GM23338 (cell line): Measurements from ENCODE around the gene OR9A2. TPM values are rescaled to one million over a fixed set of nuclear protein-coding genes. Genes with fewer than 3 reads are reported as not detected.

Experiments used
- ATAC-seq: fragments of 200-7000 bp; cut with Tn5 transposase; 3 replicates; pipeline ENCODE4 v1.9.1; 2020
- DNase-seq: peaks from one replicate; pipeline ENCODE4 v3.0.0-alpha.2; 2015; ENCODE audit warnings: low spot score
- H2AFZ ChIP-seq: fragments of 200-600 bp; sonication (generic); 2 replicates; pipeline ENCODE4 v1.8.0; 2016; ENCODE audit warnings: antibody characterized with exemption, mild to moderate bottlenecking, moderate library complexity
- H3F3A ChIP-seq: fragments of 200-600 bp; sonication (generic); replicated peaks from 2 replicates; pipeline ENCODE4 v1.8.0; 2017; ENCODE audit warnings: antibody characterized with exemption, mixed run types, low read depth
- H3K27ac ChIP-seq: fragments of 200-600 bp; sonication (generic); 2 replicates; pipeline ENCODE4 v1.6.1; 2016; ENCODE audit warnings: low read depth
- H3K27me3 ChIP-seq: fragments of 200-600 bp; sonication (generic); 2 replicates; pipeline ENCODE4 v1.8.0; 2016; ENCODE audit warnings: mild to moderate bottlenecking, mixed run types, moderate library complexity; ENCODE audit not compliant: insufficient read depth
- H3K36me3 ChIP-seq: fragments of 200-600 bp; sonication (generic); 2 replicates; pipeline ENCODE4 v1.8.0; 2016; ENCODE audit warnings: mild to moderate bottlenecking; ENCODE audit not compliant: insufficient read depth
- H3K4me1 ChIP-seq: fragments of 200-600 bp; sonication (generic); 2 replicates; pipeline ENCODE4 v1.8.0; 2016; ENCODE audit warnings: mild to moderate bottlenecking, moderate library complexity; ENCODE audit not compliant: insufficient read depth
- H3K4me2 ChIP-seq: fragments of 200-600 bp; sonication (generic); 2 replicates; pipeline ENCODE4 v1.7.1; 2017; ENCODE audit warnings: mixed run types
- H3K4me3 ChIP-seq: fragments of 200-600 bp; sonication (generic); 2 replicates; pipeline ENCODE4 v1.6.1; 2016; ENCODE audit warnings: mixed run types
- H3K79me2 ChIP-seq: fragments of 200-600 bp; sonication (generic); replicated peaks from 2 replicates; pipeline ENCODE4 v1.8.0; 2017; ENCODE audit warnings: mild to moderate bottlenecking; ENCODE audit not compliant: insufficient read depth
- H3K9me2 ChIP-seq: fragments of 200-600 bp; sonication (generic); 2 replicates; pipeline ENCODE4 v1.8.0; 2017; ENCODE audit not compliant: insufficient read depth
- H4K20me1 ChIP-seq: fragments of 200-600 bp; sonication (generic); replicated peaks from 2 replicates; pipeline ENCODE4 v1.8.0; 2017; ENCODE audit warnings: mild to moderate bottlenecking; ENCODE audit not compliant: insufficient read depth
- H3K27ac Mint-ChIP-seq: 2 replicates; pipeline ENCODE4 v1.8.0; 2020; ENCODE audit warnings: inconsistent platforms, mild to moderate bottlenecking, moderate library complexity, mixed read lengths
- H3K27me3 Mint-ChIP-seq: 3 replicates; pipeline ENCODE4 v1.8.0; 2022; ENCODE audit warnings: low read depth, mild to moderate bottlenecking, moderate library complexity, mixed read lengths, inconsistent platforms; ENCODE audit not compliant: insufficient read depth, poor library complexity
- H3K36me3 Mint-ChIP-seq: 3 replicates; pipeline ENCODE4 v1.8.0; 2021; ENCODE audit warnings: low read depth, mild to moderate bottlenecking, inconsistent platforms, moderate library complexity, mixed read lengths
- H3K4me1 Mint-ChIP-seq: 3 replicates; pipeline ENCODE4 v1.8.0; 2020; ENCODE audit warnings: mild to moderate bottlenecking, inconsistent platforms, mixed read lengths
- H3K4me3 Mint-ChIP-seq: 3 replicates; pipeline ENCODE4 v1.8.0; 2021; ENCODE audit warnings: moderate library complexity, mild to moderate bottlenecking, inconsistent platforms, mixed read lengths
- H3K9me3 Mint-ChIP-seq: 3 replicates; pipeline ENCODE4 v1.8.0; 2020; ENCODE audit warnings: moderate library complexity, mild to moderate bottlenecking, inconsistent platforms, mixed read lengths
- CREB1 ChIP-seq: fragments of 250-450 bp; sonication (Bioruptor Pico); IDR thresholded peaks from 2 replicates; pipeline ENCODE4 v1.5.0; 2020; ENCODE audit warnings: low read depth, mild to moderate bottlenecking, moderate library complexity
- ETS1 ChIP-seq: IDR thresholded peaks from 2 replicates; pipeline ENCODE4 v1.6.1; 2016; ENCODE audit warnings: antibody characterized with exemption
- EZH2 ChIP-seq: fragments of 200-600 bp; sonication (generic); IDR thresholded peaks from one replicate; pipeline ENCODE4 v1.8.0; 2017; ENCODE audit warnings: antibody characterized with exemption, mild to moderate bottlenecking, low read depth; ENCODE audit not compliant: unreplicated experiment
- JUNB ChIP-seq: IDR thresholded peaks from one replicate; pipeline ENCODE4 v1.6.1; 2016; ENCODE audit warnings: antibody characterized with exemption; ENCODE audit not compliant: unreplicated experiment
- REST ChIP-seq: IDR thresholded peaks from one replicate; pipeline ENCODE4 v1.6.1; 2018; ENCODE audit warnings: antibody characterized with exemption; ENCODE audit not compliant: unreplicated experiment
- ZNF114 ChIP-seq: fragments of 250-450 bp; sonication (Bioruptor Pico); IDR thresholded peaks from 2 replicates; pipeline ENCODE4 v1.5.0; 2020; ENCODE audit warnings: mild to moderate bottlenecking, moderate library complexity
- ZNF331 ChIP-seq: fragments of 250-450 bp; sonication (Bioruptor Pico); IDR thresholded peaks from 2 replicates; pipeline ENCODE4 v1.5.0; 2020; ENCODE audit warnings: low read depth, mild to moderate bottlenecking, moderate library complexity
- polyA plus RNA-seq: library from polyadenylated mRNA; unstranded; fragments of >200 nt; fragmentation: Nextera tagmentation; extraction: Ambion mirVana; gene quantifications from 2 replicates; pipeline ENCODE4 v1.2.1, GENCODE V29; 2016
- total RNA-seq: library from RNA; depleted of rRNA; stranded (reverse); fragments of >200 nt; shearing (Covaris generic); gene quantifications from 2 replicates; pipeline ENCODE4 v1.2.3, GENCODE V29; 2014
- TF ChIP-seq, protein P1 (sequence below): fragments of 250-450 bp; sonication (Bioruptor Pico); IDR thresholded peaks from 2 replicates; pipeline ENCODE4 v1.5.0; 2020; ENCODE audit warnings: mild to moderate bottlenecking, moderate library complexity

OR9A2 gene
- total and polyA plus RNA-seq, 2 experiments from 2014 or later = not detected

DNA sequence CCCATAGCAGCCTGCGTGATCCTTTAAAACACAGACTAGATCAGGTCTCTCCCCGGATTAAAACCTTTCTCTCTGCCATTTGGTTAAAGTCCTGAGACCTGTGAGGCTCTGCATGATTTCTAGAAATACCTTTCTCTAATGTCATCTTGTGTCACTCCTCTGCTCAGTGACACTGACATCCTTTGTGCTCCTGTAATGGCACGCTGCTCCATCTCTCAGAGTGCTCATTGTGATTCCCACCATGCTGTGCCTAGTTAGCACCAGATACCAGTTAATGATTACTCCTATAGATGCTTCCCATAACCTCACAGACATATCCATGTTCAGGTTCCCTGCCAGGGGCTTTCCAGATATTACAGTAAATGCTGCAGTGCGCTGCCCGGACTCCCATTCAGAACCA lies 11.7 kb upstream of the OR9A2 start (continued):
- TF ChIP-seq REST (no peak), ZNF114 (CRISPR knock-in tag) (no peak), ETS1 (no peak)

DNA sequence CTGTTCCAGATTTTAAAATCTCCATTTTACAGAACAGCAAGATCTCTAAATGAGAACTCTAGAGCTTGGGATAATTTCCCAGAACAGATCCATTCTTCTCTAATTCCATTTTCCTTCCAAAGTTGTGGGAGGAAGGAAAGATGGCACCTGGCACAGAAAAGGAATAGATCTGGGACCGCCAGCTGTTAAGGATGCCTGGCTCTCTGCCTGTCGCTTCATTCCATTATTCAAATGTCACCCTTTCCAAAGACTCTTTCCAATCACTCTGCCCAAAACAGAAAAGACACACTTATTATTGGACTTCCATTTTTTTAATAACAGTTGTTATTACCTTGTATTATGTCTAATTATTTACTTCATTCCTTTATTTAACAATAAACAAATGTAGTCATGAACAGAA lies 751 bp upstream of the OR9A2 start:
- no peak overlapping the region for H3K4me3 Mint-ChIP-seq
- Histone ChIP-seq H3K36me3 (no peaks in the 10 kb centered on the region), H3K27ac (no peak overlapping the region), H3K79me2 (no peaks in the 10 kb centered on the region), H2AFZ (no peak overlapping the region), H3K9me2 (no peaks in the 10 kb centered on the region), H3K4me2 (no peak overlapping the region), H3K4me3 (no peak overlapping the region), H3K4me1 (no peaks in the 10 kb centered on the region), H4K20me1 (no peaks in the 10 kb centered on the region), H3F3A (no peaks in the 10 kb centered on the region), H3K27me3 (no peaks in the 10 kb centered on the region)
- no peak overlapping the region for H3K27ac Mint-ChIP-seq
- ATAC-seq = no peak
- TF ChIP-seq JUNB = no peak
- no peak for TF ChIP-seq ZNF114 (CRISPR knock-in tag)
- no peak for TF ChIP-seq ZNF331 (CRISPR knock-in tag)
- TF ChIP-seq, protein P1, sequence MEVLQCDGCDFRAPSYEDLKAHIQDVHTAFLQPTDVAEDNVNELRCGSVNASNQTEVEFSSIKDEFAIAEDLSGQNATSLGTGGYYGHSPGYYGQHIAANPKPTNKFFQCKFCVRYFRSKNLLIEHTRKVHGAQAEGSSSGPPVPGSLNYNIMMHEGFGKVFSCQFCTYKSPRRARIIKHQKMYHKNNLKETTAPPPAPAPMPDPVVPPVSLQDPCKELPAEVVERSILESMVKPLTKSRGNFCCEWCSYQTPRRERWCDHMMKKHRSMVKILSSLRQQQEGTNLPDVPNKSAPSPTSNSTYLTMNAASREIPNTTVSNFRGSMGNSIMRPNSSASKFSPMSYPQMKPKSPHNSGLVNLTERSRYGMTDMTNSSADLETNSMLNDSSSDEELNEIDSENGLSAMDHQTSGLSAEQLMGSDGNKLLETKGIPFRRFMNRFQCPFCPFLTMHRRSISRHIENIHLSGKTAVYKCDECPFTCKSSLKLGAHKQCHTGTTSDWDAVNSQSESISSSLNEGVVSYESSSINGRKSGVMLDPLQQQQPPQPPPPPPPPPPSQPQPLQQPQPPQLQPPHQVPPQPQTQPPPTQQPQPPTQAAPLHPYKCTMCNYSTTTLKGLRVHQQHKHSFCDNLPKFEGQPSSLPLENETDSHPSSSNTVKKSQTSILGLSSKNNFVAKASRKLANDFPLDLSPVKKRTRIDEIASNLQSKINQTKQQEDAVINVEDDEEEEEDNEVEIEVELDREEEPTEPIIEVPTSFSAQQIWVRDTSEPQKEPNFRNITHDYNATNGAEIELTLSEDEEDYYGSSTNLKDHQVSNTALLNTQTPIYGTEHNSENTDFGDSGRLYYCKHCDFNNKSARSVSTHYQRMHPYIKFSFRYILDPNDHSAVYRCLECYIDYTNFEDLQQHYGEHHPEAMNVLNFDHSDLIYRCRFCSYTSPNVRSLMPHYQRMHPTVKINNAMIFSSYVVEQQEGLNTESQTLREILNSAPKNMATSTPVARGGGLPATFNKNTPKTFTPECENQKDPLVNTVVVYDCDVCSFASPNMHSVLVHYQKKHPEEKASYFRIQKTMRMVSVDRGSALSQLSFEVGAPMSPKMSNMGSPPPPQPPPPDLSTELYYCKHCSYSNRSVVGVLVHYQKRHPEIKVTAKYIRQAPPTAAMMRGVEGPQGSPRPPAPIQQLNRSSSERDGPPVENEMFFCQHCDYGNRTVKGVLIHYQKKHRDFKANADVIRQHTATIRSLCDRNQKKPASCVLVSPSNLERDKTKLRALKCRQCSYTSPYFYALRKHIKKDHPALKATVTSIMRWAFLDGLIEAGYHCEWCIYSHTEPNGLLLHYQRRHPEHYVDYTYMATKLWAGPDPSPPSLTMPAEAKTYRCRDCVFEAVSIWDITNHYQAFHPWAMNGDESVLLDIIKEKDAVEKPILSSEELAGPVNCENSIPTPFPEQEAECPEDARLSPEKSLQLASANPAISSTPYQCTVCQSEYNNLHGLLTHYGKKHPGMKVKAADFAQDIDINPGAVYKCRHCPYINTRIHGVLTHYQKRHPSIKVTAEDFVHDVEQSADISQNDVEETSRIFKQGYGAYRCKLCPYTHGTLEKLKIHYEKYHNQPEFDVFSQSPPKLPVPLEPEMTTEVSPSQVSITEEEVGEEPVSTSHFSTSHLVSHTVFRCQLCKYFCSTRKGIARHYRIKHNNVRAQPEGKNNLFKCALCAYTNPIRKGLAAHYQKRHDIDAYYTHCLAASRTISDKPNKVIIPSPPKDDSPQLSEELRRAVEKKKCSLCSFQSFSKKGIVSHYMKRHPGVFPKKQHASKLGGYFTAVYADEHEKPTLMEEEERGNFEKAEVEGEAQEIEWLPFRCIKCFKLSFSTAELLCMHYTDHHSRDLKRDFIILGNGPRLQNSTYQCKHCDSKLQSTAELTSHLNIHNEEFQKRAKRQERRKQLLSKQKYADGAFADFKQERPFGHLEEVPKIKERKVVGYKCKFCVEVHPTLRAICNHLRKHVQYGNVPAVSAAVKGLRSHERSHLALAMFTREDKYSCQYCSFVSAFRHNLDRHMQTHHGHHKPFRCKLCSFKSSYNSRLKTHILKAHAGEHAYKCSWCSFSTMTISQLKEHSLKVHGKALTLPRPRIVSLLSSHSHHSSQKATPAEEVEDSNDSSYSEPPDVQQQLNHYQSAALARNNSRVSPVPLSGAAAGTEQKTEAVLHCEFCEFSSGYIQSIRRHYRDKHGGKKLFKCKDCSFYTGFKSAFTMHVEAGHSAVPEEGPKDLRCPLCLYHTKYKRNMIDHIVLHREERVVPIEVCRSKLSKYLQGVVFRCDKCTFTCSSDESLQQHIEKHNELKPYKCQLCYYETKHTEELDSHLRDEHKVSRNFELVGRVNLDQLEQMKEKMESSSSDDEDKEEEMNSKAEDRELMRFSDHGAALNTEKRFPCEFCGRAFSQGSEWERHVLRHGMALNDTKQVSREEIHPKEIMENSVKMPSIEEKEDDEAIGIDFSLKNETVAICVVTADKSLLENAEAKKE (CRISPR knock-in tag) = no peak
- TF ChIP-seq EZH2 = no peak
- no peak for TF ChIP-seq CREB1 (CRISPR knock-in tag)
- H3K36me3 Mint-ChIP-seq = no peaks in the 10 kb centered on the region
- no peaks in the 10 kb centered on the region for H3K27me3 Mint-ChIP-seq
- DNase-seq = no peak
- no peaks in the 10 kb centered on the region; the same call in 2 of the 3 replicates for H3K9me3 Mint-ChIP-seq
- no peaks in the 10 kb centered on the region for H3K4me1 Mint-ChIP-seq
